NCI-H2081 (cell line): Measurements from ENCODE around the gene CDK5RAP2.
A peak's percentile ranks its signal among the peaks of the same experiment; 100 is the strongest.
"Not testable (repeated sequence)": the region's sequence is repeated elsewhere in the genome, so short reads cannot be mapped to it uniquely, and the experiment has no call there.

Source experiments
- DNase-seq, 2 experiments: peaks; one replicate each; lab custom pipeline; 2025; lab: John Stamatoyannopoulos, UW

The CDK5RAP2 gene

DNA sequence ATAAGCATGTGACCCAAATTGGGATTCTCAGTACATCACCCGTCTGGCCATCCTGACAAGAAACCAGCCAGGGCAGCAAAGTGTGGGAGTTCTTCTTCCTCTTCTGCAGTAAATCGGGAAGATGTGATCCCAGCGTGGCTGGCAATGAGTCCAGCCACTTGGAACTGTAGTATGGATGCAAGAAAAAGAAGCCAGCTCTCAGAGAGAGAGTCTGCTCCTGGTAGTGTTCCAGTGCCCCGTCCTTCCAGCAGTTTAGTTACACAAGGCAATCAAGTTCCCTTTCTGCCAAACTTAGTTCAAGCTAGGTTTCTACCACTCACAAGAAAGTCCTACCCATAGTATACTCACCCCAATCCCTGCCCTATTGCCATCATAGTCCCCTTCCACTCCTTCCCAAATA, 65.6 kb downstream of the CDK5RAP2 start:
- DNase-seq = no peak

DNA sequence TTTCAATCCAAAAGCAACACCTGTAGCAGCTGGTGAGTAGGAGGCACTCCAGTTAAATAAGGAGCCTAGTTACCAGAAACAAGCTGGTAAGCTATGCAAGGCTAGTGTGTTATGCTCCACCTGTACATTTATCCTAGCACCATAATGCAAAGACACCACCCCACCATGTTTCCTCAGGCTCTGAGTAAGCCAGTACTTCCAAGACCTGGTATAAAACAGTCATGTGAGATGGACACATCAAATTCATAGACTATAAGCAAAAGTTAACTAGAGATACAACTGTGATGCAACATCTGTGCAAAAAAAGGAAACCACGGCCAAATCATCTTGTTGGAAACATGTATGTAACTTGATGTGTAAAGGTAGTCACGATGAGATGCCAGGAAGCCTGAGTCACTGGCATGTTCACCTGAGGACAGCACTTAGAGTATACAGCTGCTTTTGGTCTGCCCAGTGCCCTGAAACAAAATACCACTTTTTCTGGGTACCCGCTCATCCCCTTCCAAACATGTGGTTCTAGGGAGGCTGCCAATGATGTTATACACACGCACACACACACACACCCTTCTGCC, 66.1 kb downstream of the CDK5RAP2 start:
- DNase-seq = no peak

DNA sequence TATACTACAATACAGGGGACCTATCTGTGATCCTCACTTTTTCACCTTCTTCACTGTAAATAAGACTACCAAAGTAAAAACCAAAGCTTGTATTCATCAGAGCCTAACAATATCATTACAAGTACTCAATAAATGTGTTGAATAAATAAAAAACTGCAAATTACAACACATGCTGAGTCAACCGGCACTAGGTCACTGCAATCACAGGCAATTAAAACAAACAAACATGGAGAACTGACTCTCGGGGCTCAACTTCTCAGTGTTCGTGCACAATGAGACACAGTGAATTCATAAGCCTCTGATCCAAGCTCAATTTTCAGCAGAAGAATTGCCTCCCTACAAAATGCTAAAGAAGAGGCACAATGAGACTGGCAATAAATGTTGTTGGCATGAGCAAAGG, 69.2 kb downstream of the CDK5RAP2 start:
- no peak for DNase-seq

DNA sequence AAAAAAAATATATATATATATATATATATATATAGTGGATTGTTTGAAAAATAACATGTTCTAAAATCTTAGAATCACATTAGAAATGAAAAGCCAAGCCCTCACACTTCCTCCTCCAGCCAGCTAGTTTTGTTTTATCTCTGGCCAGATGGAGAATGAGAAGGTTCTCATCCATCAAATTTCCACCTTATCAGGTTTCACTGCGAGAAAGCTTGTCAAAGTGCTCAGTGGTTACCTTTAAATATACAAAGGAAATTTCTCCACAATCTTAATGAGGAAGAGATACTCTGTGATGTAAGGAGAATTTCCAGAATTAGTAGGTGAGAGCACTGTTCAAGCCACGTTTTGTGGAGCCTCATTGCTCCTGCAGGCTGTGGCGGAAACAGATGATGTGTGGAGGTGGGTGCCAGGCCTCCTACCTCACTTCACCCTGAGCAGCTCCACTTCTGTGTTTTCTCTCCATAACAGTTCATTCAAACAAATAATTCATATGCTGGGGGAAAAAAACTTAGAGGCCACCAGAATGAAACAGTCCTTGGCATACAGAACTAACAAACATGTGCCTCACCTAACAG, 71.9 kb downstream of the CDK5RAP2 start:
- no peak for DNase-seq

DNA sequence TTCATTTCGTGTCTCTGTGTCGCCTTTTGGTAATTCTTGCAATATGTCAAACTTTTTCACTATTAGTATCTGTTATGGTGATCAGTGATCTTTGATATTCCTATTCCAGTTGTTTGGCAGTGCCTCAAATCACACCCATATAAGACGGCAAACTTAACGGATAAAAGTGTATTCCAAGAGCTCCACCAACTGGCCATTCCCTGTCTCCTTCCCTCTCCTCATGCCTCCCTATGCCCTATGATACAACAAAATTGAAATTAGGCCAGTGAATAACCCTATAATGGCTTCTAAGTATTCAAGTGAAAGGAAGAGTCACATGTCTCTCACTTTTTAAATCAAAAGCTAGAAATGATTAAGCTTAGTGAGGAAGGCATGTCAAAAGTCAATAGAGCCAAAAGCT, 74.8 kb downstream of the CDK5RAP2 start:
- no peak for DNase-seq

- no peak for DNase-seq
Measured at GRCh38 chr9:120500733-120501132, 79.2 kb downstream of the CDK5RAP2 start.

- not testable (repeated sequence) for DNase-seq
Measured at GRCh38 chr9:120497865-120498264, 82.1 kb downstream of the CDK5RAP2 start.

DNA sequence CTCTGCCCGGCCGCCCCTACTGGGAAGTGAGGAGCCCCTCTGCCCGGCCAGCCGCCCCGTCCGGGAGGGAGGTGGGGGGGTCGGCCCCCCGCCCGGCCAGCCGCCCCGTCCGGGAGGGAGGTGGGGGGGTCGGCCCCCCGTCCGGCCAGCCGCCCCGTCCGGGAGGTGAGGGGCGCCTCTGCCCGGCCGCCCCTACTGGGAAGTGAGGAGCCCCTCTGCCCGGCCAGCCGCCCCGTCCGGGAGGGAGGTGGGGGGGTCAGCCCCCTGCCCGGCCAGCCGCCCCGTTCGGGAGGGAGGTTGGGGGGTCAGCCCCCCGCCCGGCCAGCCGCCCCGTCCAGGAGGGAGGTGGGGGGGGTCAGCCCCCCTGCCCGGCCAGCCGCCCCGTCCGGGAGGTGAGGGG, 83.5 kb downstream of the CDK5RAP2 start:
- not testable (repeated sequence) for DNase-seq

DNA sequence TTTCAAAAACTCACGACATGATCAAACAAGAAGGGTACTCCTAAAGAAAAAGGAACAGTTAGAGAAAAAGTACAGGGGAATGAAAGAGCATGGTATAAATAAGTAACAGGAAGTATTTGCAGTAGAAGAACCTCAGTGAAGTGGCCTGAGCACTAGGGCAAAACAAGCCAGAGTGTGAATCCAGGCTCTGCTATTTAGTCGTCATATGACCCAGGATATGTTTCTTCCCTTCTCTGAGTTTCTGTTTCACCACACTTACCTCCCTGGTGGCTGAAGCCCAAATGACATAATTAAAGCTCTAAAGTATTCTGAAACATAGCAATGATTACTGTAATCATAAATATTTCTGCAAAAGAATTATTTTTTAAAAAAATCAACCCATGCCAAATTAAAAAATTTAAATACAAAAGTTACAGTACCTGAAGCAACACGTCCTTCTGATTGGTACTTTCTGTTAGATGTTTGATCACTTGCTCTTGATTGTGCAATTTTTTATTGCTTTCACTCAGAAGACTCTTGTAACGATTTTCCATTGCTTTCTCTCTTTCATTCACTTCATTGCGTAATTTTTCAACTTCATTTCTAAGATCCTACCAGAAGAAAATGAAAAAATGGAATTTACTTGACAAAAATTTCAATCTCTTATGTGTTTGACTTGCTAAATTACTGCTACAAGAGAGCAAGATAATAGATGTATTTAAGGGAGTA, 88.9 kb downstream of the CDK5RAP2 start:
- DNase-seq = no peak

- DNase-seq = no peak
Measured at GRCh38 chr9:120486835-120487234, 93.1 kb downstream of the CDK5RAP2 start.

- DNase-seq = peak in 1 of 2 experiments; percentile 53
Measured at GRCh38 chr9:120486347-120486746, 93.6 kb downstream of the CDK5RAP2 start.

GRCh38 chr9:120485788-120486187, 94.2 kb downstream of the CDK5RAP2 start:
- no peak for DNase-seq

DNA sequence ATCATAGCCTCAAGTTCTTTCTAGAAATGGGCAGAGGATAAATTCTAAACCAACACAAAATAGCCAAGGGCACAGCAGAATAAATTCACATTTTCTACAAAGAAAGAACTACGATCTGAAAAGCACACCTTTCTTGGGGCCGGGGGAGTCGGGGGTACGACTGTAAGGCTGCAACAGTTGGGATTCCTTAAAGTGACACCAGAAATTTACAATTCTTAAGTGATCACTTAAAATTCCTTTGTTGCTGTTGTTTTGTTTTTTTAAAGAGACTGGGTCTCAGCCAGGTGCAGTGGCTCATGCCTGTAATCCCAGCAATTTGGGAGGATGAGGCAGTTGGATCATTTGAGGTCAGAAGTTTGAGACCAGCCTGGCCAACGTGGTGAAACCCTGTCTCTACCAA, 95.8 kb downstream of the CDK5RAP2 start:
- no peak for DNase-seq

- DNase-seq = no peak
Measured at GRCh38 chr9:120482424-120483186, 97.4 kb downstream of the CDK5RAP2 start.

DNA sequence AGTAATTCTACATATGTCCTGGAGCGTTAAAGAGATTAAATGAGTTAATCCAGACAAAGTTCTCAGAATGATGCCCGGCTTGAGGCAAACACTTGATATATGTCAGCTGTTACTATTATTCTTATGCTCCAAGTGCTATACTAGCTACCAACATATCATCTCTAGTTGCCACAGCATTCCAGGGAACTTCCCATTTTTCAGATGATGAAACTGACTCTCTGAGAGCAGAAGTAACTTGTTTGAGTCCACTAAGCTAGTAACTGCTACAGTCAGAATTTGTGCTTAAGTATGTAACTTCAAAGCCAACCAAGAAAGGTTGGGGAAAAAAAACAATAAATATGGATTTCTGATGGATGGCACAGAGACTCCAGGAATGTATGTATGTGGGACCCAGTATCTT, 98.1 kb downstream of the CDK5RAP2 start:
- DNase-seq = no peak

DNA sequence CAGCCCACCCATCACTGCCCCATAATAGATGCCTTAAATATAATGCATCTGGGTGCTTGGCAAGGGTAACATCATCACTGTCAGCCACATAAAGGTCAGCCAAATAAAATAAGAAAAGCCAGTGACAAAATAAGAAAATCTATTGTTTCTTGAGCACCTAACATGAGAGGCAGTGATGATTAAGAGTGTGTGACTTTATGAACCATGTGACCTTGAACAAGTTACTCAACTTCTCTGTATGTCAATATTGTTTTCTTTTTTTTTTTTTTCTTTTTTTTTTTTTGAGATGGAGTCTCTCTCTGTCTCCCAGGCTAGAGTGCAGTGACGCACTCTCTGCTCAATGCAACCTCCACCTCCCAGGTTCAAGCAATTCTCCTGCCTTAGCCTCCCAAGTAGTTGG, 98.7 kb downstream of the CDK5RAP2 start:
- DNase-seq = no peak

DNA sequence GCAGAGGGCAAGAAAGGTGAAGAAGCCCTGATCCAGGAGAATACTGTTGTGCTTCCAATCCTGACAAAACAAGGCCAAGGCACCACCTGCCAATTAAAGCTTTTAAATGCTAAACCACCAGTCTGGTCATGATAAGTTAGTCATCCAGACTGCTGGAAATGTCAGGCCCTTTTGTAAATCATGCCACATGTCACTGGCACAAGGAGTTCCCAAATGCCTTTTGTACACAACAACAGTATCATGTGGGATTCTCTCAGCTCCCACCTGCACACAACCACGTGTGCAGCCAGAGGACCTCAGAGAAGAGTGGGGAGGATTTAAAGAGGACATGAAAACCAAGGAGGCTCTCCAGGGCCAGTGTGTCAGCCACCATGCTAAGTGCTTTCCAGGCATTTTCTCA, 99.3 kb downstream of the CDK5RAP2 start:
- peak in 1 of 2 experiments; percentile 42 for DNase-seq

- no peak for DNase-seq
Measured at GRCh38 chr9:120478208-120478607, 101.8 kb downstream of the CDK5RAP2 start.

- peak; percentile 62 to 73 for DNase-seq
Measured at GRCh38 chr9:120477534-120478001, 102.4 kb downstream of the CDK5RAP2 start.

GRCh38 chr9:120475341-120475740, 104.6 kb downstream of the CDK5RAP2 start:
- DNase-seq = no peak

DNA sequence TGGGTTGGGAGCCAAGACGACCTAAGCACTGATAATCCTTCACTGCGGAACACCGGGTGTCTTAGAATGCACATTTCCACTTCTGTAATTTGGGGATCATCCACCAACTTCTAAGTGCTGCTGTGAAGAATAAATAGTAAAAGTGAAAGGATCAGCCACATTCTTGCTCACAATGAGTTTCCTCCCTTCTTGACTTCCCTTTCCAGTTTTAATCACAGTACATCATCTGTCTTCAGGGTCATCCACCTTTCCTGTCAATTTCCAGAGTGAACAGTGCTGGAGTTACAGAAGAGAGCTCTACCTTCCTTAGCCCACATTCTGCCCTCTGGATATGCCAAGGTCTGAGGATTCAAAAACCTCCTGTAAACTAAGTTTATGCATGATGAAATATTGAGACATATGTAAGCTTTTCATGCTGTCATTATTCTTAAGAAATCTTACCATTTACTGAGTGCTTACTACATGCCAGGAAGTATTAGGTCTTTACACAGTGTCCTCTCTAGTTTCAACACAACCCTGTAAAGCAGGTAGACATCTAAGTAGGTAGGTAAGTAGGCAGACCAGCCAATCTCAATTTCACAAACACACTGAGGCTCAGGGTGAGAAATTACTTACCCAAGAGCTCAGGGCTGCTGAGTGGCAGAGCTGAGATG, 105.2 kb downstream of the CDK5RAP2 start:
- DNase-seq = no peak

DNA sequence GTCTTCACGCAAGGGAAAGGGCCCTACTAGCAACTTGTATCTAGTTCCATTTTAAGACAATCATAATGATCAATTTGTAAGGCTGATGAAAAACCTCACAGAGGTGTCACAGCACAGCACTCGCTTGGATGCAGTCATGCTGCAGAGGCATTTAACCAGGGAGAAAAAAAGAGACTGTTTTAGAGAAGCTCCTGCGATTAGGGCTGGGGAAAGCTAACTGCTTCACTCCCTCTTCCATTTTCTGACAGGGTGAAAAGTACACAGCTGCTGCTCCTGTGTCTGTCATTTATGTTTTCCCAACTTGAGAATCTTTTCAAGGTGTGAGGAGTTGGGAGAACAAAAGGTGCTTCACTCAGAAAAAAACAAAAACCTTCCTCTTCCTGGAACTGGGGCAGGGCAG, 106.4 kb downstream of the CDK5RAP2 start:
- DNase-seq = no peak
